Muscle layer of duodenum (tissue), 2 donors: ENCODE measurements around the gene SNF8.

Experiments
- H3K27ac ChIP-seq: one replicate; pipeline ENCODE4 v1.7.0; 2013; ENCODE audit warnings: mild to moderate bottlenecking, low read length
- H3K27me3 ChIP-seq: one replicate; pipeline ENCODE4 v1.7.0; 2013; ENCODE audit warnings: low read depth, mild to moderate bottlenecking, control low read depth, low read length
- H3K36me3 ChIP-seq, 2 donors: one replicate each; pipeline ENCODE4 v1.7.0; 2013; ENCODE audit warnings: low read length in 2 of 2, control low read depth in 1 of 2, mild to moderate bottlenecking in 1 of 2; ENCODE audit not compliant: insufficient read depth in 2 of 2, control insufficient read depth in 1 of 2
- H3K4me1 ChIP-seq, 2 donors: one replicate each; pipeline ENCODE4 v1.7.0; 2013; ENCODE audit warnings: low read length in 2 of 2, mild to moderate bottlenecking in 2 of 2, control low read depth in 1 of 2, moderate library complexity in 1 of 2; ENCODE audit not compliant: insufficient read depth in 2 of 2, control insufficient read depth in 1 of 2
- H3K4me3 ChIP-seq, 2 donors: one replicate each; pipeline ENCODE4 v1.7.0; 2013; ENCODE audit warnings: low read length in 2 of 2, low read depth in 1 of 2, mild to moderate bottlenecking in 1 of 2
- H3K9me3 ChIP-seq, 2 donors: one replicate each; pipeline ENCODE4 v1.7.0; 2013; ENCODE audit warnings: low read length in 2 of 2, control low read depth in 1 of 2, mild to moderate bottlenecking in 1 of 2; ENCODE audit not compliant: control insufficient read depth in 1 of 2
- donor health status: healthy.

The SNF8 gene, protein sequence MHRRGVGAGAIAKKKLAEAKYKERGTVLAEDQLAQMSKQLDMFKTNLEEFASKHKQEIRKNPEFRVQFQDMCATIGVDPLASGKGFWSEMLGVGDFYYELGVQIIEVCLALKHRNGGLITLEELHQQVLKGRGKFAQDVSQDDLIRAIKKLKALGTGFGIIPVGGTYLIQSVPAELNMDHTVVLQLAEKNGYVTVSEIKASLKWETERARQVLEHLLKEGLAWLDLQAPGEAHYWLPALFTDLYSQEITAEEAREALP

DNA sequence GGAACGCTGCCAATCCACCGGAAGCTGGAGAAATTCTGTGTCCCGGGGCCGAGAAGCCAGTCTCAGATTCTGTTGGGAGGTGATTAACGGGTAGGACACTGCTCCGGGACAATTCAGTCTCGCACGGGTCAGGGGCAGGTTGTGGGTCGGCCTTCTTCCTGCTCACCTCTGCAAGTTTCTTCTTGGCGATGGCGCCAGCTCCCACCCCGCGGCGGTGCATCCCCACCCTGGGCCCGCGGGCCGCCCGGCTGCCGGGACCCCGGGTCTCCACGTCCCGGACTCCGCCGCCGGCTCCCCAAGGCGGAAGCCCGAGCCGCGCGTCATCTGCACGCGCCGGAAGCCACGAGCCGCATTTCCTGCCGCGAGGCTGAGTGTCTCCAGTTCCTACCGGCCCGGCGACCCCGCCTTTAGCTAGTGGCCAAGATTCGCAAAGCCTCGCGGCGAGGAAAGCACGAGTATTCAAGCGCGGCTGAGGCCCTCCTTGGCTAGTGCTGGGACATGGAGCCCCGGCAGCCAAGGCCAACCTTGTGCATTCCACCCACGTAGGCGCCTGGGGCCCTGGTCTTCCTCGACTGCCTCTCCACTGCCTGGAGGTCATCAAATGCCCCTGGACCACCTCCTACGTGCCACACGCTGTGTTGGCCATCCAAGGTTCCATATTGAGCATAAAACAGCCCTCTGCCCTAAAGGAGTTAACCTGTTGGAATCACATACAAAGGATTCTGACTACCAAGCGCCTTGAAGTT lies at the start of gene SNF8:
Gene SNF8 (minus strand): TSS at position 328 of the 746 bp plus-strand sequence. CDS start 108 bp downstream, at position 220.
- H3K36me3 ChIP-seq = peaks cover 4 to 12% of the 10 kb centered on the region in 2 donors
- H3K4me3 ChIP-seq = peak within 1 kb of the TSS; percentile 87 to 96
- peak within 1 kb of the TSS; percentile 89 for H3K27ac ChIP-seq
- peaks cover 4 to 26% of the 10 kb centered on the region in 2 donors for H3K4me1 ChIP-seq
- H3K27me3 ChIP-seq = no peaks in the 10 kb centered on the region
- H3K9me3 ChIP-seq = no peaks in the 10 kb centered on the region

- Histone ChIP-seq H3K9me3 (peaks cover 0 to 4% of the 10 kb centered on the region in 2 donors), H3K4me1 (peaks cover 0 to 35% of the 10 kb centered on the region in 2 donors), H3K27me3 (peaks cover 56% of the 10 kb centered on the region)
These were observed 49.3 kb upstream of the SNF8 start for GRCh38 chr17:48993951-48994350.

GRCh38 chr17:48993305-48993704 lies 48.7 kb upstream of the SNF8 start:
- H3K27me3 ChIP-seq = peaks cover 50% of the 10 kb centered on the region
- no peak overlapping the region for H3K27ac ChIP-seq
- no peak overlapping the region for H3K4me3 ChIP-seq
- H3K4me1 ChIP-seq = peaks cover 0 to 32% of the 10 kb centered on the region in 2 donors
- H3K9me3 ChIP-seq = peaks cover 0 to 4% of the 10 kb centered on the region in 2 donors
- no peaks in the 10 kb centered on the region for H3K36me3 ChIP-seq

More at GRCh38 chr17:48993951-48994350, 49.3 kb upstream of the SNF8 start:
- Histone ChIP-seq H3K4me3 (no peak overlapping the region), H3K27ac (no peak overlapping the region), H3K36me3 (no peaks in the 10 kb centered on the region)

DNA sequence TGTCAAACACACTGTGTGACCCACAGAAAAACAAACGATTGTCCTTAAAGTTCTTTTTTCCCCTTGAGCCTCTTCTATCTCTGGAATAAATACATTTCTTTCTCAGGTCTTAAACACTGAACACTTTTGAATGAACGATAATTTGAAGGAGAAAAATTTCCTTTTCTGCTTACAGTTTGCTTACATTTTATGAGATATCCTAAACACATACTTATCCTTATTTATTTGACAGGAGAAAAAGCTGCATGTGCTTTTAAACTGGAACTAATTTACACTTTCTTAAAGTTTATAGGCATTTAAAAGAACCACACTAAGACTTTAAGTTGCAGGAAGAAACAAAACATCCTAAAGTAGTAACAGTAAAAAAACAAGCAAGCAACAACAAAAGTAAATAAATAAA lies 47.8 kb upstream of the SNF8 start:
- Histone ChIP-seq H3K36me3 (no peaks in the 10 kb centered on the region), H3K4me1 (peaks cover 0 to 23% of the 10 kb centered on the region in 2 donors), H3K4me3 (no peak overlapping the region), H3K27me3 (peaks cover 41% of the 10 kb centered on the region), H3K9me3 (peaks cover 0 to 4% of the 10 kb centered on the region in 2 donors), H3K27ac (no peak overlapping the region)

DNA sequence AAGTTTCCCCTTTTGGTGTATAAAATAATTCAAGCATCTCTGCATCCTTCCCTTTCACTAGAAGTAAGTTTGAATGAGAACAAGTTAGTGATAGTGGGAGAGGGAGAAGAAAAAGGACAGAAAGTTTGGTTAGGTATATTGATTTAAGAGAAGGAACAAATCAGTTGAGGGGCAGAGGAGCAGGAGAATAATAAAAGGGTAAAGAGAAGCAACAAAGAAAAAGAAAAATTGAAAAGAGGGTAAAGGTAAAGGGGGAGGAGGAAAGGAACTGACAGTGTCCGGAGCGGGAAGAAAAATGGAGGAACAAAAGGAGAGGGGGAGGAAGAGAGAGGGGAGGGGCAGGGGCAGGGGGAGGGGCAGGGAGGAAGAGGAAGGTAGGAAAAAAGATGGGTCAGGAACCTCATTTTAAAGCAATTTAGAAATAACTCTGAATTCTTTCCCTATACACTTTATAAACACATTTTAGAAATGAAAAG lies 46.3 kb upstream of the SNF8 start:
- peaks cover 0 to 4% of the 10 kb centered on the region in 2 donors for H3K9me3 ChIP-seq
- no peaks in the 10 kb centered on the region for H3K36me3 ChIP-seq
- no peak overlapping the region for H3K27ac ChIP-seq
- peaks cover 0 to 8% of the 10 kb centered on the region in 2 donors for H3K4me1 ChIP-seq
- no peak overlapping the region for H3K4me3 ChIP-seq
- peaks cover 26% of the 10 kb centered on the region for H3K27me3 ChIP-seq

GRCh38 chr17:48989100-48989499 lies 44.5 kb upstream of the SNF8 start:
- H3K27me3 ChIP-seq = peaks cover 16% of the 10 kb centered on the region

DNA sequence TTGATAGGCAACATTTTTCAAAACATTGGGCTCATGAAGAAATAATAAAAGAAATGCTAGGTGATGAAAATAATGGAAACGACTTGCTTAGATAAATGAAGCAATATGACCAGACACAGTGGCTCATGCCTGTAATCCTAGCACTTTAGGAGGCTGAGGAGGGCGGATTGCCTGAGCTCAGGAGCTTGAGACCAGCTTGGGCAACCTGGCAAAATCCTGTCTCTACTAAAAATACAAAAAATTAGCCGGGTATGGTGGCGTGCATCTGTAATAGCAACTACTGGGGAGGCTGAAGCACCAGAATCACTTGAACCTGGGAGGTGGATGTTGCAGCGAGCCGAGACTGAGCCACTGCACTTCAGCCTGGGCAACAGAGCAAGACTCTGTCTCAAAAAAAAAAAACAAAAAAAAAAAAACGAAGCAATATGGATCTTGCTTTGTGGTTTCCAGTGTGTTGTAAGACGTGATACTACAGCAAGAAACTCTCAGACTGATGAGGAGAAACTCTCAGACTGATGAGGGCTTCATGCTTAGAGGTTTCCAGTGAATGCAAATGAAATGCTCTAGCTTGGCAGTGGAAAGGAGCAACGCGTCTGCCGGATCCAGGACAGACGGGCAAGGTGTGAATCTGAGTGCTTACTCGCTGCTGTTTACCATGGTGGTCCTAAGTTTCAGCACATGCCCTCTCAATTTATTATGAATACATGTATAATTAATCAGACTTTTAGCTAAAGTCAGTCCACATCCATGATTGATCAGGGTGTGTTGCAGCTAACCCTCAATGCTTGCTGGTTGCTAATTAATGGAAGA lies 41.0 kb upstream of the SNF8 start:
- Histone ChIP-seq H3K9me3 (peaks cover 4 to 5% of the 10 kb centered on the region in 2 donors), H3K4me1 (no peaks in the 10 kb centered on the region), H3K27ac (no peak overlapping the region), H3K36me3 (no peaks in the 10 kb centered on the region), H3K4me3 (no peak overlapping the region), H3K27me3 (peaks cover 10% of the 10 kb centered on the region)

More at GRCh38 chr17:48989100-48989499, 44.5 kb upstream of the SNF8 start:
- Histone ChIP-seq H3K27ac (no peak overlapping the region), H3K4me1 (no peaks in the 10 kb centered on the region), H3K36me3 (no peaks in the 10 kb centered on the region), H3K4me3 (no peak overlapping the region), H3K9me3 (peaks cover 0 to 4% of the 10 kb centered on the region in 2 donors)

DNA sequence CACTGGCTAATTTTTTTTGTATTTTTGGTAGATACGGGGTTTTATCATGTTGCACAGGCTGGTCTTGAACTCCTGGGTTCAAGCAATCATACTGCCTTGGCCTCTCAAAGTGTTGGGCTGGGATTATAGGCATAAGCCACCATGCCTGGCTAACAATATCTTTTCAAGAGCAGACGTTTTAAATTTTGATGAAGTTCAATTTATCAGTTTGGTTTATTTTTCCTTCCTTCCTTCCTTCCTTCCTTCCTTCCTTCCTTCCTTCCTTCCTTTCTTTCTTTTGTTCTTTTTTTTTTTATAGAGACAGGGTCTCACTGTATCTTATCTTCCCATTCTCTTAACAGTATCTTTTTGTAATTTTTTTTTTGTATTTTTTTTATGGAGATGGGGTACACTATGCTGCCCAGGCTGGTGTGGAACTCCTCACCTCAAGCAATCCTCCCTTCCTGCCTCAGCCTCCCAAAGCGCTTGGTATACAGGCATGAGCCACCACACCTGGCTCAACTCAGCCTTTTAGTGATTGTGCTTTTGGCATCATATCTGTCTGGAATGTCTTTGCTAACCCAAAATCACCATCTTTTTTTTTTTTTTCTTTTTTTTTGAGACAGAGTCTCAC lies 37.4 kb upstream of the SNF8 start:
- Histone ChIP-seq H3K4me1 (no peaks in the 10 kb centered on the region), H3K9me3 (peaks cover 4 to 7% of the 10 kb centered on the region in 2 donors), H3K27ac (no peak overlapping the region), H3K36me3 (no peaks in the 10 kb centered on the region), H3K27me3 (peaks cover 5% of the 10 kb centered on the region), H3K4me3 (no peak overlapping the region)

- peaks cover 0 to 10% of the 10 kb centered on the region in 2 donors for H3K4me1 ChIP-seq
- peaks cover 4% of the 10 kb centered on the region for H3K27me3 ChIP-seq
- H3K36me3 ChIP-seq = no peaks in the 10 kb centered on the region
- no peak overlapping the region for H3K4me3 ChIP-seq
- no peaks in the 10 kb centered on the region for H3K9me3 ChIP-seq
- no peak overlapping the region for H3K27ac ChIP-seq
These were observed 29.2 kb upstream of the SNF8 start for GRCh38 chr17:48973806-48974205.

DNA sequence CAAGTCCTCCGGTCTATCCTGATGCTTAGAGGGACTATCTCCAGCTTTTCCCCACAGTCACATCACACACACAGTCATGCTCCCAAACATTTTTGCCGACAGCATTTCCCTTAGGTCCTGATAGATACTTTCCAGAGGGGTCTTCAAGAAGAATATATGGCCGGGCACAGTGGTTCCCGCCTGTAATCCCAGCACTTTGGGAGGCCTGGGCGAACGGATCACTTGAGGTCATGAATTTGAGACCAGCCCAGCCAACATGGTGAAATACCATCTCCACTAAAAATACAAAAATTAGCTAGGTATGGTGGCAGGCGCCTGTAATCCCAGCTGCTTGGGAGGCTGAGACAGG lies 28.1 kb upstream of the SNF8 start:
- H3K36me3 ChIP-seq = no peaks in the 10 kb centered on the region
- peaks cover 4% of the 10 kb centered on the region for H3K27me3 ChIP-seq
- H3K4me1 ChIP-seq = peaks cover 0 to 10% of the 10 kb centered on the region in 2 donors
- no peak overlapping the region for H3K27ac ChIP-seq
- no peak overlapping the region for H3K4me3 ChIP-seq
- H3K9me3 ChIP-seq = no peaks in the 10 kb centered on the region
